B cell (primary cell): ENCODE data around the gene LRRC72. TPM values are rescaled to one million over a fixed set of nuclear protein-coding genes. Genes with fewer than 3 reads are reported as not detected.
"Not testable (repeated sequence)": the region's sequence is repeated elsewhere in the genome, so short reads cannot be mapped to it uniquely, and the experiment has no call there.

ENCODE experiments used
- ATAC-seq: fragments of 200-7000 bp; cut with Tn5 transposase; one replicate; pipeline ENCODE4 v1.10.0; 2021; ENCODE audit warnings: low read depth, mild to moderate bottlenecking, moderate number of reproducible peaks, moderate library complexity
- CTCF ChIA-PET: fragments of 350-600 bp; sonication (Branson Sonifier 250); formaldehyde crosslinking; loops from one replicate; lab custom pipeline; 2021; ENCODE audit warnings: antibody characterized with exemption, inconsistent platforms; lab: Charles Lee
- POLR2A ChIA-PET: fragments of 350-600 bp; sonication (Branson Sonifier 250); formaldehyde crosslinking; loops from one replicate; lab custom pipeline; 2021; ENCODE audit warnings: antibody characterized with exemption; lab: Charles Lee
- DNase-seq: peaks from one replicate; pipeline ENCODE4 v3.0.0; 2013
- H2AFZ ChIP-seq: 2 replicates; pipeline ENCODE4 v1.6.1; 2012; ENCODE audit warnings: mild to moderate bottlenecking, low read depth, low read length; ENCODE audit not compliant: insufficient read depth, poor library complexity, severe bottlenecking
- H3K27ac ChIP-seq, 2 donors: 1 replicate in 1 of 2; 2 replicates in 1 of 2; pipeline ENCODE4 v1.5.1; 2012 to 2013; ENCODE audit warnings: low read length in 2 of 2, mild to moderate bottlenecking in 2 of 2, moderate library complexity in 1 of 2
- H3K27me3 ChIP-seq, 4 experiments: fragments of 200-600 bp in 1 of 4; sonication (generic) in 1 of 4; replicated peaks in 1 of 4; 1 replicate in 2 of 4; 2 replicates in 2 of 4; pipeline versions ENCODE4 v1.6.1 to v1.7.0; 2013 to 2016; ENCODE audit warnings: low read length in 3 of 4, mild to moderate bottlenecking in 2 of 4, mixed read lengths in 1 of 4, moderate library complexity in 1 of 4; ENCODE audit not compliant: insufficient read depth in 4 of 4, control insufficient read depth in 3 of 4; ENCODE audit errors: control extremely low read depth in 1 of 4
- H3K36me3 ChIP-seq, 2 experiments: replicated peaks in 1 of 2; 1 replicate in 1 of 2; 2 replicates in 1 of 2; pipeline versions ENCODE4 v1.6.1 to v1.7.1; 2013; ENCODE audit warnings: low read length in 1 of 2; ENCODE audit not compliant: insufficient read depth in 2 of 2, control insufficient read depth in 1 of 2; ENCODE audit errors: control extremely low read depth in 1 of 2, extremely low read depth in 1 of 2
- H3K4me1 ChIP-seq, 2 donors: fragments of 200-600 bp in 1 of 2; sonication (generic) in 1 of 2; 1 replicate in 1 of 2; 2 replicates in 1 of 2; pipeline versions ENCODE4 v1.5.1 to v1.6.1; 2013 to 2017; ENCODE audit warnings: low read length in 2 of 2; ENCODE audit not compliant: control insufficient read depth in 2 of 2, insufficient read depth in 2 of 2
- H3K4me2 ChIP-seq: replicated peaks from 2 replicates; pipeline ENCODE3; 2012; ENCODE audit warnings: mild to moderate bottlenecking, low read depth, low read length; ENCODE audit not compliant: poor library complexity, severe bottlenecking
- H3K4me3 ChIP-seq, 5 experiments: fragments of 200-600 bp in 1 of 5; sonication (generic) in 1 of 5; 1 replicate in 3 of 5; 2 replicates in 2 of 5; pipeline versions ENCODE4 v1.5.1 to v1.7.0; 2011 to 2016; ENCODE audit warnings: low read length in 4 of 5, mild to moderate bottlenecking in 4 of 5, low read depth in 2 of 5, control low read depth in 1 of 5, moderate library complexity in 1 of 5; ENCODE audit not compliant: insufficient read depth in 1 of 5; ENCODE audit errors: control extremely low read depth in 1 of 5, extremely low read depth in 1 of 5
- H3K79me2 ChIP-seq: fragments of 200-600 bp; sonication (generic); one replicate; pipeline ENCODE4 v1.6.0; 2016; ENCODE audit warnings: low read length; ENCODE audit not compliant: control insufficient read depth, insufficient read depth
- H3K9ac ChIP-seq: fragments of 200-600 bp; sonication (generic); 2 replicates; pipeline ENCODE4 v1.6.1; 2017; ENCODE audit warnings: mild to moderate bottlenecking, low read length, moderate library complexity
- H3K9me3 ChIP-seq, 3 donors: one replicate each; pipeline versions ENCODE4 v1.6.1 to v1.7.1; 2013; ENCODE audit warnings: low read length in 2 of 3; ENCODE audit not compliant: control insufficient read depth in 2 of 3, insufficient read depth in 1 of 3; ENCODE audit errors: control extremely low read depth in 1 of 3
- H4K20me1 ChIP-seq: 2 replicates; pipeline ENCODE4 v1.6.0; 2012; ENCODE audit warnings: mild to moderate bottlenecking, low read length; ENCODE audit not compliant: insufficient read depth, control insufficient read depth, poor library complexity, severe bottlenecking
- H3K27ac Mint-ChIP-seq: one replicate; pipeline ENCODE4 v1.8.0; 2021; ENCODE audit warnings: mixed read lengths
- H3K27me3 Mint-ChIP-seq: one replicate; pipeline ENCODE4 v1.8.0; 2021; ENCODE audit warnings: mixed read lengths
- H3K4me1 Mint-ChIP-seq: one replicate; pipeline ENCODE4 v1.8.0; 2021; ENCODE audit warnings: mixed read lengths
- H3K4me3 Mint-ChIP-seq: one replicate; pipeline ENCODE4 v1.8.0; 2021; ENCODE audit warnings: mixed read lengths
- H3K9me3 Mint-ChIP-seq: one replicate; pipeline ENCODE4 v1.8.0; 2022; ENCODE audit warnings: mixed read lengths; ENCODE audit not compliant: insufficient read depth
- EZH2 ChIP-seq: IDR thresholded peaks from 2 replicates; pipeline ENCODE4 v1.6.1; 2012; ENCODE audit warnings: borderline replicate concordance, low read depth, mild to moderate bottlenecking, moderate library complexity, low read length; ENCODE audit not compliant: insufficient read depth, poor library complexity, severe bottlenecking
- WGBS: methylation state at CpG from one replicate; pipeline ENCODE4 v1.1.5; 2013; ENCODE audit warnings: missing lambda C conversion rate; ENCODE audit not compliant: insufficient coverage; 5-methylcytosine and 5-hydroxymethylcytosine counted together
- intact Hi-C: fragments of 100-400 bp; cut with micrococcal nuclease; formaldehyde crosslinking; loops from one replicate; pipeline ENCODE4 v1.10.0; 2022
- polyA plus RNA-seq: library from polyadenylated mRNA; depleted of rRNA; stranded (reverse); fragments of >200 nt; gene quantifications from 2 replicates; pipeline ENCODE4 v1.2.3, GENCODE V29; 2012
- total RNA-seq, 2 donors: library from RNA; stranded (reverse); fragments of 120-200 nt in 1 of 2; gene quantifications; 1 replicate in 1 of 2; 2 replicates in 1 of 2; pipeline versions ENCODE4 v1.2.3 to v1.2.4, GENCODE V29; 2013 to 2022
- TF ChIP-seq, protein P1 (sequence below): fragments of 200-600 bp; IDR thresholded peaks from one replicate; pipeline ENCODE4 v1.8.0; 2022; ENCODE audit warnings: antibody characterized with exemption, mild to moderate bottlenecking

LRRC72 gene
- total and polyA plus RNA-seq, 2 donors (not counting 1 experiment from before 2014, with no cell fraction given): not detected

DNA sequence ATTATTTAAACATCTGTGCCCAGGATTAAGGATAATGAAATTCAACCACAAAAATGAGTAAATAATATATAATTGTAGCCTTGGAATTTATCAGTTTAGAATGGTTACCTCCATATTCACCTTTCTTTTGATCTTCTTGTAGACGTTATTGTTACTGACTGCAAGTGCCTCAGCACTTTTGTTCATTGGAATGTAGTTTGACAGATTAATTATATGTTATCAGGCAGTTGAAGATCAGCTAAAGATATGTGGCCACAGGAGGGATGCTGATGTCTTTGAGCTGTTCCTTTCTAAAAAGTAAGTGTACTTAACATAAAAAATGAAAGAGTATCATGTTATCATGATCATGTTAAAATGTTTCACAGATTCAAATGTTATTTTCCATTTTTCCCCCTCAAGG is 5.6 kb downstream of the LRRC72 start:
- WGBS: no CpG with 5 or more reads among the region's 1 CpG
- Mint-ChIP-seq H3K4me1 (no peaks in the 10 kb centered on the region), H3K9me3 (no peaks in the 10 kb centered on the region), H3K27me3 (peaks cover 11% of the 10 kb centered on the region), H3K4me3 (no peak overlapping the region), H3K27ac (no peak overlapping the region)
- no peaks in the 10 kb centered on the region for H3K9me3 ChIP-seq
- intact Hi-C loops: no loop called here
- H3K36me3 ChIP-seq: no peaks in the 10 kb centered on the region
- ATAC-seq (no peak), DNase-seq (no peak)
- no peaks in the 10 kb centered on the region for H4K20me1 ChIP-seq
- no peaks in the 10 kb centered on the region for H3K27me3 ChIP-seq
- POLR2A ChIA-PET: no interaction called here
- no peaks in the 10 kb centered on the region for H3K4me1 ChIP-seq
- no peak overlapping the region for H3K27ac ChIP-seq
- no peak overlapping the region for H2AFZ ChIP-seq
- H3K9ac ChIP-seq: no peak overlapping the region
- CTCF ChIA-PET: interaction anchor here (1.0 kb wide), 1 partner anchor 33 kb away, joined by 3 read pairs; no protein-coding TSS in a partner anchor
- TF ChIP-seq, protein P1, sequence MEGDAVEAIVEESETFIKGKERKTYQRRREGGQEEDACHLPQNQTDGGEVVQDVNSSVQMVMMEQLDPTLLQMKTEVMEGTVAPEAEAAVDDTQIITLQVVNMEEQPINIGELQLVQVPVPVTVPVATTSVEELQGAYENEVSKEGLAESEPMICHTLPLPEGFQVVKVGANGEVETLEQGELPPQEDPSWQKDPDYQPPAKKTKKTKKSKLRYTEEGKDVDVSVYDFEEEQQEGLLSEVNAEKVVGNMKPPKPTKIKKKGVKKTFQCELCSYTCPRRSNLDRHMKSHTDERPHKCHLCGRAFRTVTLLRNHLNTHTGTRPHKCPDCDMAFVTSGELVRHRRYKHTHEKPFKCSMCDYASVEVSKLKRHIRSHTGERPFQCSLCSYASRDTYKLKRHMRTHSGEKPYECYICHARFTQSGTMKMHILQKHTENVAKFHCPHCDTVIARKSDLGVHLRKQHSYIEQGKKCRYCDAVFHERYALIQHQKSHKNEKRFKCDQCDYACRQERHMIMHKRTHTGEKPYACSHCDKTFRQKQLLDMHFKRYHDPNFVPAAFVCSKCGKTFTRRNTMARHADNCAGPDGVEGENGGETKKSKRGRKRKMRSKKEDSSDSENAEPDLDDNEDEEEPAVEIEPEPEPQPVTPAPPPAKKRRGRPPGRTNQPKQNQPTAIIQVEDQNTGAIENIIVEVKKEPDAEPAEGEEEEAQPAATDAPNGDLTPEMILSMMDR: no peak
- TF ChIP-seq EZH2: no peak
- H3K79me2 ChIP-seq: no peaks in the 10 kb centered on the region
- H3K4me3 ChIP-seq: no peak overlapping the region
- H3K4me2 ChIP-seq: no peak overlapping the region

DNA sequence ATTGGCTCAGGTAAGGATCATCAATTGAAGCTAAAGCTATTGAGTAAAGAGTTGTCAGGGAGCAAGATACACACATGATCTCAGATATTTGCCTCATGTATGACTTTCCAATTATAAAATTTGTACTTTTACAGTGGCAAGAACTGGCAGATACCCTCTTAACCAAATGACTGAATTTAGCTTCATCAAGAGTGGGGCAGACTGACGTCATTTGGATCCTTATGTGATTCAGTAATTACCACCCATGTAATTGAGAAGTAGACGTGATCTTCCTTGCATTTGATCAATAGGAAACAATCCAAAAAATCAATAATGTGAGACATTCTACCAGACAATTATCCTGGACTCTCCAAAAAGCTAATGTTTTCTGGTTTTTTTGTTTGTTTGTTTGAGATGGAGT is 8.9 kb downstream of the LRRC72 start:
- TF ChIP-seq, protein P1: no peak
- TF ChIP-seq EZH2: no peak
- H3K79me2 ChIP-seq: no peaks in the 10 kb centered on the region
- H3K4me1 ChIP-seq: no peaks in the 10 kb centered on the region
- intact Hi-C loops: no loop called here
- no peak overlapping the region for H3K4me3 Mint-ChIP-seq
- no peak overlapping the region for H2AFZ ChIP-seq
- no peak for ATAC-seq
- H3K4me2 ChIP-seq: no peak overlapping the region
- no peaks in the 10 kb centered on the region for H3K27me3 ChIP-seq
- peaks cover 3% of the 10 kb centered on the region for H3K9me3 Mint-ChIP-seq
- H3K4me3 ChIP-seq: no peak overlapping the region
- WGBS: no CpG with 5 or more reads among the region's 2 CpGs
- peaks cover 0 to 10% (median 0%) of the 10 kb centered on the region in 3 donors for H3K9me3 ChIP-seq
- no peak for DNase-seq
- H3K27ac ChIP-seq: no peak overlapping the region
- ChIA-PET POLR2A (no interaction called here), CTCF (no interaction called here)
- H3K36me3 ChIP-seq: no peaks in the 10 kb centered on the region
- no peaks in the 10 kb centered on the region for H3K4me1 Mint-ChIP-seq
- no peak overlapping the region for H3K9ac ChIP-seq
- H3K27me3 Mint-ChIP-seq: peaks cover 7% of the 10 kb centered on the region
- H4K20me1 ChIP-seq: no peaks in the 10 kb centered on the region
- no peak overlapping the region for H3K27ac Mint-ChIP-seq

DNA sequence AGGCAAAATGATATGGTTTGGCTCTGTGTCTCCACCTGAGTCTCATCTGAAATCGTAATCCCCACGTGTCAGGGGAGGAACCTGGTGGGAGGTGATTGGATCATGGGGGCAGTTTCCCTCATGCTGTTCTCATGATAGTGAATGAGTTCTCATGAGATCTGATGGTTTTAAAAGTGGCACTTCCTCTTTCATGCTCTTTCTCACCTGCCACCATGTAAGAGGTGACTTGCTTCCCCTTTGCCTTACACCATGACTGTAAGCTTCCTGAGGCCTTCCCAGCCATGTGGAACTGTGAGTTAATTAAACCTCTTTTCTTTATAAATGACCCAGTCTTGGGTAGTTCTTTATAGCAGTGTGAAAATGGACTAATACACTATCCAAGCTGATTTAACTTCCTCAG is 13.9 kb downstream of the LRRC72 start:
- CTCF ChIA-PET, H3K4me1 ChIP-seq, H3K9ac ChIP-seq, POLR2A ChIA-PET, H3K79me2 ChIP-seq, H3K27me3 Mint-ChIP-seq, H3K36me3 ChIP-seq, H3K9me3 Mint-ChIP-seq, H3K4me1 Mint-ChIP-seq, H3K4me2 ChIP-seq, H3K4me3 Mint-ChIP-seq, H3K27me3 ChIP-seq, ATAC-seq, H3K4me3 ChIP-seq, H4K20me1 ChIP-seq, H3K27ac ChIP-seq, H3K27ac Mint-ChIP-seq, H2AFZ ChIP-seq, intact Hi-C loops, DNase-seq: not testable (repeated sequence)
- WGBS: 100% methylated on average over 2 of the region's 2 CpGs
- peaks cover 2 to 20% (median 8%) of the 10 kb centered on the region in 3 donors for H3K9me3 ChIP-seq
